Fibroblast of lung (primary cell): ENCODE data around the gene AKAP9. TPM values are rescaled to one million over a fixed set of nuclear protein-coding genes. Genes with fewer than 3 reads are reported as not detected.
"Not testable (repeated sequence)": the region's sequence is repeated elsewhere in the genome, so short reads cannot be mapped to it uniquely, and the experiment has no call there.

Source experiments
- DNase-seq, 2 donors: peaks; one replicate each; pipeline versions ENCODE4 v3.0.0 to v3.0.0-alpha.2; 2010; ENCODE audit warnings: low read depth in 2 of 2
- H2AFZ ChIP-seq: 2 replicates; pipeline ENCODE4 v1.5.1; 2012; ENCODE audit warnings: low read length, control low read depth, inconsistent platforms
- H3K27ac ChIP-seq: 2 replicates; pipeline ENCODE4 v1.5.1; 2011; ENCODE audit warnings: low read length, control low read depth; ENCODE audit not compliant: insufficient read depth
- H3K27me3 ChIP-seq: 2 replicates; pipeline ENCODE4 v1.5.1; 2011; ENCODE audit warnings: mild to moderate bottlenecking, low read length; ENCODE audit not compliant: control insufficient read depth, insufficient read depth
- H3K36me3 ChIP-seq: 2 replicates; pipeline ENCODE4 v1.5.1; 2011; ENCODE audit warnings: low read length; ENCODE audit not compliant: control insufficient read depth, insufficient read depth
- H3K4me1 ChIP-seq: 2 replicates; pipeline ENCODE4 v1.5.1; 2011; ENCODE audit warnings: low read length; ENCODE audit not compliant: control insufficient read depth, insufficient read depth; ENCODE audit errors: extremely low read depth
- H3K4me2 ChIP-seq: 2 replicates; pipeline ENCODE4 v1.5.1; 2011; ENCODE audit warnings: low read length, control low read depth; ENCODE audit not compliant: insufficient read depth; ENCODE audit errors: extremely low read depth
- H3K4me3 ChIP-seq, 4 experiments: fragments of 200-600 bp in 1 of 4; sonication (generic) in 1 of 4; replicated peaks in 1 of 4; 2 replicates each; pipeline ENCODE4 v1.5.1; 2011 to 2016; ENCODE audit warnings: low read length in 4 of 4, low read depth in 3 of 4, mild to moderate bottlenecking in 3 of 4, control low read depth in 2 of 4, inconsistent platforms in 1 of 4, mixed read lengths in 1 of 4; ENCODE audit not compliant: insufficient read depth in 1 of 4; ENCODE audit errors: control extremely low read depth in 1 of 4
- H3K79me2 ChIP-seq: 2 replicates; pipeline ENCODE4 v1.5.1; 2012; ENCODE audit warnings: mild to moderate bottlenecking, low read length, inconsistent platforms; ENCODE audit not compliant: control insufficient read depth, insufficient read depth
- H3K9ac ChIP-seq: 2 replicates; pipeline ENCODE4 v1.5.1; 2011; ENCODE audit warnings: mild to moderate bottlenecking, low read length, control low read depth; ENCODE audit not compliant: insufficient read depth
- H3K9me3 ChIP-seq: 2 replicates; pipeline ENCODE4 v1.5.1; 2012; ENCODE audit warnings: low read depth, low read length; ENCODE audit not compliant: control insufficient read depth, insufficient read depth
- H4K20me1 ChIP-seq: 2 replicates; pipeline ENCODE4 v1.5.1; 2011; ENCODE audit warnings: low read length; ENCODE audit not compliant: control insufficient read depth, insufficient read depth; ENCODE audit errors: extremely low read depth
- CTCF ChIP-seq, 2 donors: IDR thresholded peaks in 1 of 2; conservative IDR thresholded peaks in 1 of 2; 1 replicate in 1 of 2; 2 replicates in 1 of 2; pipeline ENCODE4 v1.5.1; 2011 to 2012; ENCODE audit warnings: low read length in 2 of 2, control low read depth in 1 of 2, inconsistent platforms in 1 of 2, low read depth in 1 of 2, mild to moderate bottlenecking in 1 of 2
- EZH2 ChIP-seq: IDR thresholded peaks from 2 replicates; pipeline ENCODE4 v1.5.1; 2012; ENCODE audit warnings: low read length, control low read depth, mild to moderate bottlenecking; ENCODE audit errors: missing control alignments
- polyA minus RNA-seq: library from RNA; depleted of rRNA, polyadenylated mRNA; stranded (reverse); fragments of >200 nt; gene quantifications from 2 replicates; pipeline ENCODE4 v1.2.3, GENCODE V29; 2011; ENCODE audit warnings: low replicate concordance
- polyA plus RNA-seq, 2 donors: library from polyadenylated mRNA; depleted of rRNA in 1 of 2; stranded (reverse) in 1 of 2; unstranded in 1 of 2; fragments of >200 nt; gene quantifications; 2 replicates each; pipeline ENCODE4 v1.2.1, GENCODE V29; 2011 to 2012; ENCODE audit warnings: missing spikeins in 1 of 2
- total RNA-seq: library from RNA; depleted of rRNA; stranded (reverse); fragments of >200 nt; gene quantifications from 2 replicates; pipeline ENCODE4 v1.2.1, GENCODE V29; 2014

AKAP9 gene
- total RNA-seq (30.8 and 46.6 TPM in 2 replicates), polyA plus RNA-seq (10.1 and 16.6 TPM in 2 replicates), polyA minus RNA-seq (1.6 and 3.5 TPM in 2 replicates)
- polyA plus RNA-seq (2012) = 9.0 and 15.6 TPM in 2 replicates

GRCh38 chr7:91940572-91941341, at the start of gene AKAP9:
AKAP9 (plus strand) TSS chr7:91940862; CDS start chr7:91941100, 238 bp downstream.
- no peak for TF ChIP-seq CTCF (conservative IDR thresholded peaks at IDR 0.05 in 1 of 2, IDR thresholded peaks at IDR 0.05 in 1 of 2; ENCODE audit: low read depth in 1 of 2, low read length in 2 of 2)
- no peak for TF ChIP-seq EZH2
- H3K9me3 ChIP-seq = no peaks in the 10 kb centered on the region
- peak within 1 kb of the TSS; percentile 90 to 98 (median 92) for H3K4me3 ChIP-seq
- peak within 1 kb of the TSS; percentile 96 for H2AFZ ChIP-seq
- H3K4me1 ChIP-seq = no peaks in the 10 kb centered on the region
- H3K27ac ChIP-seq = peak within 1 kb of the TSS; percentile 87
- no peaks in the 10 kb centered on the region for H4K20me1 ChIP-seq
- peak within 1 kb of the TSS; percentile 81 for H3K9ac ChIP-seq
- no peaks in the 10 kb centered on the region for H3K36me3 ChIP-seq
- H3K27me3 ChIP-seq = no peaks in the 10 kb centered on the region
- peaks cover 22% of the 10 kb centered on the region for H3K79me2 ChIP-seq
- peak within 1 kb of the TSS; percentile 94 for H3K4me2 ChIP-seq
- peak; percentile 63 to 82 for DNase-seq

- Histone ChIP-seq H3K9ac (no peak overlapping the region), H3K79me2 (no peaks in the 10 kb centered on the region), H3K4me1 (no peaks in the 10 kb centered on the region), H3K36me3 (no peaks in the 10 kb centered on the region), H3K9me3 (no peaks in the 10 kb centered on the region), H2AFZ (no peak overlapping the region), H3K4me2 (no peak overlapping the region), H4K20me1 (no peaks in the 10 kb centered on the region), H3K4me3 (no peak overlapping the region), H3K27ac (no peak overlapping the region), H3K27me3 (no peaks in the 10 kb centered on the region)
- DNase-seq = peak in 1 of 2 donors; percentile 19
- no peak for TF ChIP-seq CTCF (conservative IDR thresholded peaks at IDR 0.05 in 1 of 2, IDR thresholded peaks at IDR 0.05 in 1 of 2; ENCODE audit: low read depth in 1 of 2, low read length in 2 of 2)
- no peak for TF ChIP-seq EZH2
Measured at GRCh38 chr7:91892099-91892705, 48.5 kb upstream of the AKAP9 start.

GRCh38 chr7:91892821-91893340, 47.8 kb upstream of the AKAP9 start:
- no peaks in the 10 kb centered on the region for H3K9me3 ChIP-seq
- H3K27me3 ChIP-seq = no peaks in the 10 kb centered on the region
- H4K20me1 ChIP-seq = no peaks in the 10 kb centered on the region
- H2AFZ ChIP-seq = no peak overlapping the region
- H3K9ac ChIP-seq = no peak overlapping the region
- peak in 1 of 2 donors; percentile 80 for DNase-seq
- no peak for TF ChIP-seq CTCF (conservative IDR thresholded peaks at IDR 0.05 in 1 of 2, IDR thresholded peaks at IDR 0.05 in 1 of 2; ENCODE audit: low read depth in 1 of 2, low read length in 2 of 2)
- H3K4me1 ChIP-seq = no peaks in the 10 kb centered on the region
- no peaks in the 10 kb centered on the region for H3K36me3 ChIP-seq
- H3K4me2 ChIP-seq = no peak overlapping the region
- H3K79me2 ChIP-seq = no peaks in the 10 kb centered on the region
- no peak overlapping the region for H3K4me3 ChIP-seq
- no peak overlapping the region for H3K27ac ChIP-seq

DNA sequence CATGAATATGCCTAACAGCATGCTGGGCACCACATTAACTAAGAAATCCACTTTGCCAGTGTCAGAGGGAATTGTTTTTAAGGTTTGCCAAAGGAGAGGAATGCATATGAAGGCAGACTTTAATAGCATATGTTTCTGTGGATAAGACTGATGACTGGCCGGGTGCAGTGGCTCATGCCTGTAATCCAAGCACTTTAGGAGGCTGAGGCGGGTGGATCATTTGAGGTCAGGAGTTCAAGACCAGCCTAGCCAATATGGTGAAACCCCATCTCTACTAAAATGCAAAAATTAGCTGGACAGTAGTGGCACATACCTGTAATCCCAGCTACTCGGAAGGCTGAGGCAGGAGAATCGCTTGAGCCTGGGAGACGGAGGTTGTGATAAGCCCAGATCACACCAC, 47.0 kb upstream of the AKAP9 start:
- H3K27ac ChIP-seq, H3K4me3 ChIP-seq, DNase-seq: not testable (repeated sequence)

More for the DNA sequence above, 47.0 kb upstream of the AKAP9 start:
- not testable (repeated sequence) for H2AFZ ChIP-seq, H4K20me1 ChIP-seq, H3K36me3 ChIP-seq, H3K9me3 ChIP-seq, H3K9ac ChIP-seq, H3K79me2 ChIP-seq, H3K4me2 ChIP-seq, H3K4me1 ChIP-seq, H3K27me3 ChIP-seq
